Glutamatergic neuron (in vitro differentiated cells): ENCODE measurements around the gene CALHM4. TPM values are rescaled to one million over a fixed set of nuclear protein-coding genes. Genes with fewer than 3 reads are reported as not detected.
A peak's percentile ranks its signal among the peaks of the same experiment; 100 is the strongest.

ENCODE experiments used
- DNase-seq: peaks from one replicate; pipeline ENCODE4 v3.0.0; 2022
- H3K27ac Mint-ChIP-seq: one replicate; pipeline ENCODE4 v1.8.0; 2020; ENCODE audit warnings: mild to moderate bottlenecking, mixed read lengths, inconsistent platforms; ENCODE audit not compliant: unreplicated experiment
- H3K27me3 Mint-ChIP-seq: one replicate; pipeline ENCODE4 v1.8.0; 2020; ENCODE audit warnings: mild to moderate bottlenecking, moderate library complexity, mixed read lengths, inconsistent platforms; ENCODE audit not compliant: unreplicated experiment
- H3K36me3 Mint-ChIP-seq: one replicate; pipeline ENCODE4 v1.8.0; 2020; ENCODE audit warnings: mild to moderate bottlenecking, mixed read lengths, inconsistent platforms; ENCODE audit not compliant: unreplicated experiment
- H3K4me1 Mint-ChIP-seq: one replicate; pipeline ENCODE4 v1.8.0; 2020; ENCODE audit warnings: mild to moderate bottlenecking, low read depth, mixed read lengths, inconsistent platforms; ENCODE audit not compliant: unreplicated experiment
- H3K4me3 Mint-ChIP-seq: one replicate; pipeline ENCODE4 v1.8.0; 2020; ENCODE audit warnings: mild to moderate bottlenecking, mixed read lengths, inconsistent platforms; ENCODE audit not compliant: unreplicated experiment
- H3K9me3 Mint-ChIP-seq: one replicate; pipeline ENCODE4 v1.8.0; 2020; ENCODE audit warnings: mild to moderate bottlenecking, moderate library complexity, mixed read lengths, inconsistent platforms; ENCODE audit not compliant: unreplicated experiment
- CTCF ChIP-seq: fragments of 200-600 bp; sonication (generic); IDR thresholded peaks from one replicate; pipeline ENCODE4 v1.5.0; 2021; ENCODE audit not compliant: partially characterized antibody, unreplicated experiment
- long read RNA-seq: library from polyadenylated mRNA; unstranded; transcript quantifications from one replicate; pipeline ENCODE4 v2.0.0, GENCODE V29; 2020; ENCODE audit not compliant: unreplicated experiment
- total RNA-seq: library from RNA; stranded (reverse); fragmentation: NEBNext Ultra II Directional; extraction: Animal tissue kit (Norgen Biotek cat#: 25700); gene quantifications from one replicate; pipeline ENCODE4 v1.2.1, GENCODE V29; 2021; ENCODE audit not compliant: unreplicated experiment

Gene CALHM4
- not detected for total RNA-seq
- long read RNA-seq: 0 reads

- H3K9me3 Mint-ChIP-seq: no peaks in the 10 kb centered on the region
- TF ChIP-seq CTCF: no peak
- no peak within 1 kb of the TSS for H3K27ac Mint-ChIP-seq
- H3K27me3 Mint-ChIP-seq: peaks cover 2% of the 10 kb centered on the region
- DNase-seq: no peak
- H3K4me3 Mint-ChIP-seq: no peak within 1 kb of the TSS
- no peaks in the 10 kb centered on the region for H3K36me3 Mint-ChIP-seq
- no peaks in the 10 kb centered on the region for H3K4me1 Mint-ChIP-seq
Observed at GRCh38 chr6:116553451-116553850, at the start of gene CALHM4. CALHM4 (plus strand) TSS chr6:116553751; CDS start chr6:116553794, 43 bp downstream.

- Mint-ChIP-seq H3K4me1 (no peaks in the 10 kb centered on the region), H3K27me3 (peaks cover 1% of the 10 kb centered on the region), H3K4me3 (no peak overlapping the region), H3K36me3 (peaks cover 4% of the 10 kb centered on the region), H3K9me3 (peaks cover 5% of the 10 kb centered on the region), H3K27ac (no peak overlapping the region)
- DNase-seq: no peak
- TF ChIP-seq CTCF: no peak
Observed at GRCh38 chr6:116507324-116507723, 46.2 kb upstream of the CALHM4 start.

GRCh38 chr6:116508527-116508926 is 45.0 kb upstream of the CALHM4 start:
- H3K27ac Mint-ChIP-seq: no peak overlapping the region
- H3K9me3 Mint-ChIP-seq: peaks cover 5% of the 10 kb centered on the region
- no peak for DNase-seq
- H3K36me3 Mint-ChIP-seq: no peaks in the 10 kb centered on the region
- H3K27me3 Mint-ChIP-seq: peaks cover 1% of the 10 kb centered on the region
- no peak for TF ChIP-seq CTCF
- H3K4me3 Mint-ChIP-seq: no peak overlapping the region
- H3K4me1 Mint-ChIP-seq: no peaks in the 10 kb centered on the region

- no peak for DNase-seq
- no peaks in the 10 kb centered on the region for H3K36me3 Mint-ChIP-seq
- no peaks in the 10 kb centered on the region for H3K27me3 Mint-ChIP-seq
- H3K27ac Mint-ChIP-seq: no peak within 1 kb of the TSS
- H3K9me3 Mint-ChIP-seq: peaks cover 2% of the 10 kb centered on the region
- no peaks in the 10 kb centered on the region for H3K4me1 Mint-ChIP-seq
- TF ChIP-seq CTCF: peak; percentile 57
- no peak within 1 kb of the TSS for H3K4me3 Mint-ChIP-seq
Observed at GRCh38 chr6:116511424-116512110, 42.0 kb upstream of the CALHM4 start, which contains the start of gene CALHM5. CALHM5 (plus strand) TSS chr6:116511639; CDS start chr6:116511697, 58 bp downstream.

- Mint-ChIP-seq H3K9me3 (peaks cover 2% of the 10 kb centered on the region), H3K36me3 (no peaks in the 10 kb centered on the region), H3K27ac (no peak overlapping the region), H3K4me1 (no peaks in the 10 kb centered on the region), H3K4me3 (no peak overlapping the region), H3K27me3 (no peaks in the 10 kb centered on the region)
- DNase-seq: no peak
- TF ChIP-seq CTCF: no peak
Observed at GRCh38 chr6:116512111-116512559, 41.4 kb upstream of the CALHM4 start.
